HPDE6-E6E7 (cell line): ENCODE results near the gene ARHGAP10.

Experiments used
- DNase-seq: peaks from one replicate; pipeline ENCODE4 v3.0.0; 2011; ENCODE audit warnings: missing footprints; ENCODE audit errors: extremely low spot score

The ARHGAP10 gene

DNA sequence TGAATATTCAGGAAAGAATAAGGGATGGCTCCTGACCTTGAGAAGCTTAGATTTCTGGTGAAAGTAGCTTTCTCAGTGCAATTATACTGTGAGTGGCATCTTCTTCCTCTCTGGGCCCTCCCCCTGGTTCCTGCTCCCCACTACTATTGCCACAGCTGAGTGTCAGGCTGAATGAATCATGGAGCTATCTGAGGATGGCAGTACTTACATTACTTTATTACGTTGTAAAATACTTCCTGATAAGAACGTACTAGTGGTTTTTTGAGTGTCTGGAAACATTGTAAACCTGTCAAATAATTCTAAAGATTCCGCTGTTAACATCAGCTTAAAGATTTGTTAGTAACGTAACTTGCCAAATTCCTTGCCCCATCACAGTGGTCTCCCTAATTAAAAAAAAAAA is 36.2 kb downstream of the ARHGAP10 start:
- DNase-seq: peak; percentile 73

DNA sequence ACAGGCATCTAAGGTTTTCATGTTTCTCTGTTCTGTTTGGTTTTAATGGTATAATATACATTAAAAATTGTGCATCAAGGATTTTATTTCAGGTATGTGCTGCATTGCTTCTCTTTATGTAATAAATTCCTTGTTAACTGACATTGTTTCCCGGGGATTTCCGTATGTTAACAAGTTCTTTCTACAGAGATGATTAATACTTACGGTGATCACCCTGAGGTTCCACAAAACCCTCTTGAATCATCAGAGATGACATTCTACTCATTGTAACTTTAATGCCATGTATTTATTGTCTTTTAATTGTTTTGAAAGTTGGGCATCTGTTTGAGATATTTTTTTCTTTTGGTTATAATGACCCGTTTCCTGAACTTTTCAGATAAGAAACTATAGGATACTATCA is 37.5 kb downstream of the ARHGAP10 start:
- no peak for DNase-seq

DNA sequence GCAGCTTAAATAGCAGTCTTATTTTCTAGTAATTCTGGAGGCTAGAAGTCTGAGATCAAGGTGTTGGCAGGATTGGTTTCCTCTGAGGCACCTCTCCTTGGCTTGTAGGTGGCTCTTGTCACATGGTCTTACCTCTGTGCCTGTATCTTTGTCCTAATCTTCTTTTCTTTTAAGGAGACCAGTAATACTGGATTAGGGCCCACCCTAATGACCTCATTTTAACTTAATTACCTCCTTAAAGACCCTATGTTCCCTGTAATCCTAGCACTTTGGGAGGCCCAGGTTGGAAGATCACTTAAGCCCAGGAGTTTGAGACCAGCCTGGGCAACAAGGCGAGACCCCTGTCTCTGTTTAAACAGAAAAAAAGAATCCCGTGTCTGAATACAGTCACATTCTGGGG is 38.9 kb downstream of the ARHGAP10 start:
- no peak for DNase-seq

DNA sequence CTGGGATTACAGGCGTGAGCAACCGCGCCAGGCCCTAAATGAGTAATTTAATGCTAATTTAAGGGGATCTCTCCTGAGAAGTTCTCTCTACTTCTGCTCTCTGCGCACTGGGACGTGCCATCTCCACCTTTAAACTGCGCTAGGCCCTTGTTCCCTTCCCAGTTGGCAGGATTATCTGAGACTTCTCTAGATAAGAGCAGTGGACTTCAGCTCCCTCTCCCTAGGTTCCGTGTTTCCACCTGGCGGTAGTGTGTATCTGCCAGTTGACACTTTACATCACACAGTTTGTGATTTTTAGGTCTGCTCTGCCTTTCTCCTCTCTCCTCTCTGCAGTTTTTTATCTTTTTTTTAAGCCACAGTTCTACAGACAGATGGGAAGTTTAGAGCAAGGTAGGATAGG is 40.2 kb downstream of the ARHGAP10 start:
- no peak for DNase-seq

DNA sequence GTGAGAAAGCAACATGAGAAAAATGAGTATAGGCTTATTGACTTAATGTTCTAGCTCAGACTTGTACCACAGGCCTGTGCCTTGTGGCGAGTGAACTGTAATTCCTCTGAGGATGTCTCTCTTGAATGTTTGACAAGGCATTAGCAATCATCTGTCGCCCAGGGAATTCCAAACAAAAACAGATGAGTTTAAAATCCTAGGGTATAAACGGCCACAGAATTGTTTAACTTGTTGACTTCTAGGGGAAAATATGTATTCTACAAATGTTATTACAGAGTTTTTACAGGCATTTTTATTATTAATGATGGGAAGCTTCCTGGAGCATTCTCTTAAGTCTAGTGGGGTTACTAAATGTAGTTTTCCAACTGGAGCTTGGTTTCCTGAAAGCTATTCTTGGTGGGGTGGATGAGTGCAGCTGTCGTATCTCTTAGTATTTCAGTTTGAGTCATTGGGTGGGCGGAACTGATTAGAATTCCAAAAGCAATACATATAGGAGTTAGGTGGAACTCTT is 40.6 kb downstream of the ARHGAP10 start:
- no peak for DNase-seq

DNA sequence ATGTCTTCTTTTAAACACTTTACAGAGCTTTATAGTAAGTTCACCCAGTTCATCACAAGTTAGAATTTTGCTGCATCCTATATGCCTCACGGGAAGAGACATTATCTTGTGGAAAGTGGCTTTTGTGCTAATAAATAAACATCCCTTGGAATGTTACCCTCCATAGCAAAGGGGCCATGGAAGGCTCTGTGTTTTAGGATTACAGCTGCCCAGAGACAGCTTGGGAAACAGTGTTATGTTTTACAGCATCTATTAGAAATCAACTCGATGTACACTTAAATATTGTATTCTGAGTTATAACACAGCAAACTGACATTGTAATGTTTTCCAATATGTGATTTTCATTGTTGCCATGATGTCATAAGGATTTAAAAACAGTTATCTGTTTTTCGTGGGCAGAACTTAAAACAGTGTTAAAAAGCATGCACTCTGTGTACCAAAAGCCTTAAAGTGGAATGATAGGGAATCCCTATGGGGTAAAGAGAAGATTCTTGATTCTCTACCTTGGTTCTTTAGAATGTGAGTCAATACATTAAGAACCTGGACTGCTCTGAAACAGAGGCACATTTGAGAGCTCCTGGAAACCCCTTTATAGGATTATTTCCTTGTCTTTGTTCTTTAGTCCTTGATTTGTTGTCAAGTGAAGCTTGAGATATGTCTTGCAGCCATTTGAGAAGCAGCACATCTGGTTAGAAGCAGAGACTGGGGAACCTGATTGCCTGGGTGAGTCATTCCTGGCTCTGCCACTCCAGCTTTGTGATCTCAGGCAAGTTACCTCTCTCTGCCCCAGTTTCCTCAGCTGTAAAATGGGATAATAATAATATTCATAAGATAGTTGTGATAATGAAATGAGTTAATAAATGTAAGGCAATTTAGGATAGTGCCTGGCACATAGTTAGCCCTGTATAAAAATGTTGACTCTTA is 41.6 kb downstream of the ARHGAP10 start:
- no peak for DNase-seq

DNA sequence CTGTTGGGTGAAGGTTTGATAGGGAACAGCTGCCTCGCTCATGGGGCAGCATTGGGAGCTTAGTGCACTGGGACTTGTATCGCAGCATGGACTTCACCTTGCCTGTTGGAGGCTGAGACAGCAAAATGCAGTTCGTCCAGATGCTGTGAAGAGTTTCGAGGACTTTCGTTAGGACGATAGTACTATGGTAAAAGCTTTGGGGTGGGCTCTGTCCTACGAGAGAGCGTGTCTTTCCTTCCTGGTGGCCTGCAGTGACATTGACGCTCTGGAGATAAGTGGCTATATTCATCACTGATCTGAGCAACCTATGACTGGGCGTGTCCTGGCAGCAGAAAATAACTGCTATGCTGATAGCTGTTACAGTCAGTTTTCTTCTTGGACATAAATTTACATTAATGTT is 44.8 kb downstream of the ARHGAP10 start:
- DNase-seq: no peak

DNA sequence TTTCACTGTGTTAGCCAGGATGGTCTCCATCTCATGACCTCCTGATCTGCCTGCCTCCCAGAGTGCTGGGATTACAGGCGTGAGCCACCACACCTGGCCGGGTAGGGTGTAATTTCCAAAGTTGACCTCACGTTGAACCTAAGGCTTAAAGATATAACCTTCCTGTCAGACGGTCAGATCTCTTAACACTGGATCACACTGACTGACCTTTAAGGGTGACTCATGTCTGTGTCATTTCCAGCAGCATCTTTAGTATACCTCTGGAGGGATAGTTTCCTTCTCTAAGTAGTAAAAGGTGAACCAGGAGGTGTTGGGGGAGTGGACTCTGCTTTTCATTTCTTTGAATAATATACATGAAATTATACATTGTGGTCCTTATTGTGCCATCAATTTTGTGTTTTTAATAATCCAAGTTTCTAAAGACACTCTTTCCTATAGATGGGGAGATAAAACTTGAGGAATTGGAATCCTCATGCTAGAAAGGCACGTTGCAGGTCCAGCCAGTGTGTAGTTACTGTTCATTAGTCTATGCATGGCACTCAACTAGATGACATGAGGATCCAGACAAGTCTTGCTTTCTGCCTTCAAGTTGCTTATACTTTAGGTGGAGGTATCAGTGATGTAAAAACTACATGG is 45.7 kb downstream of the ARHGAP10 start:
- no peak for DNase-seq

DNA sequence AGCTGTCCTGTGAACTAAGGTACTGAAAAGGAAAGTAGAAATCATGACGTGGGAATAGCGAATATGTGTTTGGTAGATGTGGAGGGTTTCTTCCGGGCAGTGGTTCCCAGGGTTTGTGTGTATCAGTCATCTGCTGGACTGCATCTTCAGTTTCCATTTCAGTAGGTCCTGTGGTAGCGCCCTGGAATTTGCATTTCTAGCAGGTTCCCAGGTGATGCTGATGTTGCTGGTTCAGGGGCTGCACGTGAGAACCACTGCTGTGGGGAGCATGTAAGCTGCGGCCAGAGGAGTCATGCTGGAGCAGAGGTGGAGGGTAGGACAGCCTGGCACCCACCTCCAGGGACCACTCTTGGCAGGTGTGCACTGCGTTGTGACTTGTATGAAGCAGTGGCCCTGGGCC is 47.1 kb downstream of the ARHGAP10 start:
- DNase-seq: no peak

DNA sequence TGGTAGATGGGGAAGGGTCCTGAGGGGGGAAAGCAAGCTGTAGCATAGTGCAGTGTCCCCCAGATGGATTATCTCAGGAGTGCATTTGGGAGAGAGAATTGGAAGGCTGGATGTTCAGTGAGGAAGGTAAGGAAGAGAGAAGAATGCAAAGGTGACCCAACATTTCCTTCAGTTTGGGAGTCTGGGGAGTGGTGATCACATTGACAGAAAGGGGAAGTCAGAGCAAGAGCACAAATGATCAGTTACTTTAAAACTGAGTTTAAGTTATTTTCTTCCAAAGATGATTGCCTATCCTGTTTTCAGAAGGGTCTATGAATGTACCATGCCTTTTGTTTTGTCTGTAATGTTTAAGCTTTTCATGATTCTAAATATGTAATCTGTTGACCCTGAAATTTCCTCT is 47.6 kb downstream of the ARHGAP10 start:
- no peak for DNase-seq

DNA sequence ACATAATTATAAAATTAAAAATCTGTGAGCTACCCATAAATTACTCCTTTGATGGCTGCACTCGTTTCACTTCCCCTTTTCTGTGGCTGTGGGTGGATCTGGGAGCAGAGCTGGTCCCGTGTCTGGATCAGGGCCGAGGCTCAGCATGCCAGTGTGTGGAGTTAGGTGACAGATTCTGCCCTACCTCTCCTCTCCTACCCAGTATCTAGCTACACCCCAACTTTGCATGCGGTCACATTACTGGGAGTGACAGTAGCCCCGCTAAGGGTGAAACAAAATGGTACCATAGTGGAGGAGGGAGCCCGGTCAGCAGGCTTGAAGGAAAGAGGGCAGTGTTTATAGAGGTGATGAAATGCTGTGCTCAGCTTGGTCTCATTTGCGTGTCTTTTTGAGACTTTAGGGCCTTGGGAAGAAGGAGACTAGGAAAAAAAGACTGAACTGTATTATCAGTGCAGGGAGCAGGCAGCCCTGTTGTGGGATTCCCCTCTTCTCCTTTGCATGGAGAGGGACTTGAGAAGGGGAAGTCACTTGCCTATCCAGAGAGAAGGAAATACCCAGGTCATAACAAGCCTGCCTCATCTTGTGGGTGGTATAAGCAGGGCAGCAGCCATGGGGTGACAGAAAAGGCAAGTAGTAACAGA is 48.4 kb downstream of the ARHGAP10 start:
- no peak for DNase-seq

DNA sequence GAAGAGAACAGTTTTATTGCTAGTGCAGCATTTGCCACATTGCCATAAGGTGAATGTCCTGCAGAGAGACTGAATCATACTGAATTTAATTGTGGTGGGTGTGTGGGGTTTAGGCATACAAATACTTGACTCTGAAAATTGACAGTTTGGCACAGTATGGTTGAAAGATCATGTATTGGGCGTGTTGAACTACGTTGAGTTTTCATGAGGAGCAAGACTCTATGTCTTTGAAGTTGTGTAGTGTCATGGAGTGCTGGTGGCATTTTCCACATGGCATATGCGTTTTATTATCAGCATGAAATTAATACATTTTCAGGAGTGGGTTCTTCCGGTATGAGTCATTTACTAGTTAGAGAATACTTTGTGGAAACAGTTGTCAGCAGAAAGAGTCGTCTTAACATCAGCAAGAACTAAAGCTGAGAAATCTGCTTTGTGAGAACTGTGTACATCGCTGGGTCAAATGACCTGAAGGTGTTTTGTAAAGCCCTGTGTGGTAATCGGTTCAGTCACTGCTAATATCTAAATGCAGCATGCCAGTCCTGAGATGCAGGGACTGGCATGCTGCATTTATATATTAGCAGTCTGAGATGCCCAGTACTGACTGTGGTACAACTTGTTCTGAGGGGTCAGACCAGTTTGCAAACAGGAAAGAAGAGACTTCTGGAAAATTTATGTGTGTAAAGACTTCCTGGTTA is 50.3 kb downstream of the ARHGAP10 start:
- no peak for DNase-seq

DNA sequence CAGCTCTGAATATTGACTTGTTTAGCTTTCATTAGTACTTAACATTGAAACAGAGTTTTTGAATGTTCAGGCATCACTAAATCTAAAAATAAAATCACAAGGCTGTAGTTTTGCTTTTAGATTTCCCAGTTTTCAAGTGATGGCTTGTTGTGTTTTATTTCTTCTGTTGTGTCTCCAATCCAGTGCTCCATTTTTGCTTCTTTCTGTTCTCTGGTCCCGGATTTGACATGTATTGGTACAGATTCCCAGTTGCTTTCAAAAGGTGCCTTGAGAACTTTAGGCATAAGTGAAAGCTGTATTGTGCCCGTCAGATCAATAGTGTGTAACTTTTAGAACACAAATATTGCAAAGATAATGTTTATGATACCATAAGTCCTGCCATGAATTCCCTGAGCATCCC is 53.2 kb downstream of the ARHGAP10 start:
- no peak for DNase-seq

DNA sequence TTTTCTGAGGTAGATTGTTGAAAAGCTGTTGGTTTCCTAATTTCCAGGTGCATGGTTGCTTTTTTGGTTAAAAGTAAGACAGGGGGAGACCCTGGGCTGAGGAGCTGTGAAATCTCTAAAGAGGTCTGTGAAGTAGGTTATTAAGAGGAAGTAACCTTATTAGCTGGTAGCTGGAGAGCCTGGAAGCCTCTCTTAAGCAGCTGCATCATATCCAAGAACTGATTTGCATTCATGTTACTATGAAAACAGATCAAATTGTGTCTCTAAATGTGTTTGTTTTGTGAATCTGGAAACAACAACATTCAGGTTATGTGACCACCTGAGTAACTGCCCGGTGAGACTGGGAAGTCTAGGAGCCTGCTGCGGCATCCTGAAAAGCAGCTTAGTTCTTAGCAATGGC is 54.1 kb downstream of the ARHGAP10 start:
- no peak for DNase-seq

DNA sequence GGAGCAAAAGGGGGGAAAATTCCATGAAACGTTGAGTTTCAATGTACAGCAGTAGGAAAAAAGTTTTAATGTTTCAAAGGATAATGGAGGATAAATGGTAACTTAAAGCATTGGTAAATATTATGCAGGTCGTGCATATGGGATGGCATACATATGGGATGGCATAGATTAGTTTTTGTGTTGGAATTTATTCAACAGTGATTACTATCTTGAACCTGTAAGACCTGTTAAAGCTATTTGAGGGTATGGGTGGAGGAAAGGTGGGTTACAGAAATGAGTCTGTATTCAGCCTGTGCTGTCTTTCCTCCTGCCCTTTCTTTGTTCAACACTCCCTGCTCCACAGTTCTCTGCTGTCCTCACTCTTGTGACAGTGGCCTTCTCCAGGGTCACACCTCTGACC is 54.6 kb downstream of the ARHGAP10 start:
- DNase-seq: no peak

DNA sequence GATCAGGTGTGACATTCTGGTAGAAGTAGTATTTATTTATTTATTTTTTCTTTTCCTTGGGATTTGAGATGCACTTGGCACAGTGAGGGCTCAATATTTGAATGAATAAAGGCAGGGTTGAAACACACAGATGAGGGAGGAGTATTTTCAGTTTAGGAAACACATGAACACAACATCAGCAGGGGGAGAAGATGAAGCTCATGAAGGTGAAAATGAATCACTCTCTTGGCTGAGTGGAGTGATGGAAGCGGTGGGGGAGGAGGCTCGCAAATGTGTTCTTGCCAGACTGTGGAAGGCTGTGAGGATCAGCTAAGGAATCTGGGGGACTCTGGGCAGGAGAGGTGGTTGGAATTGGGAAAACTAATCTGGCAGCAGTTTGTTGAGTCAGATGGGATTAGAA is 55.3 kb downstream of the ARHGAP10 start:
- no peak for DNase-seq

DNA sequence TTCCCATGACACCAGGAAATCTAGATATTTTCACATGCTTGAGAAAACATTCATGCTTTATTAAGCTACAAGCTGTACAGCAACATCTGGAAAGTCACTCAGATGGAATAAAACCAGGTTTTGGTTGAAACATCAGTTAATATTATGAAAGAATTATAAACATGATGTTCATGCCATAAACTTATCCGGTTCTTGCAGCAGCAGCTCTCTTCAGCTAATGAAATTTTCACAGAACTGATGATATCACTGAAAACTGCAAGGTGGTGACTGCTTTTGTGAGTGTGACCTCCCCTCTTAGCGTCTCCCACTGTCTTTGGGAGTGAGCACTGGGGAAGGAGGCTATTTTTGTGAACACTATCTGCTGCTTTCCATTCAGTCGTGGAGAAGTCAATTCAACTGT is 56.9 kb downstream of the ARHGAP10 start:
- DNase-seq: no peak

DNA sequence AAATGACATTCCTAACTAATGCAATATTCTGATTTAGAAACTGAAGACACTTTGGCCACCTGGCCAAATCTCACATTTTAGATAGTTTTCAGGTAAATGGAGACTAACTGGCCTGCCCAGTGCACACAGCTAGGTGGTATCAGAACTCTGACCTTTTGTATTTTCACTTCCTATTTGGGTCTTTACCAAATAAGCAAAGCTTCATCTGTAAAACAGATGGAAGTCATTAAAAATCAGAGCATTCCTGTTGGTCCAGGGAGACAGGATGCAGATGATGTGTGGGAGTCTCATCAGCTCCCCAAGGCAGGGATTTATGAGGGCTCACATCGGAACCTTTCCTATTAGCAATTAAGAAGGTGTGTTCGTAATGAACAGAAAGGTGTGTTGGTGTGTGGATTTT is 57.7 kb downstream of the ARHGAP10 start:
- DNase-seq: no peak

DNA sequence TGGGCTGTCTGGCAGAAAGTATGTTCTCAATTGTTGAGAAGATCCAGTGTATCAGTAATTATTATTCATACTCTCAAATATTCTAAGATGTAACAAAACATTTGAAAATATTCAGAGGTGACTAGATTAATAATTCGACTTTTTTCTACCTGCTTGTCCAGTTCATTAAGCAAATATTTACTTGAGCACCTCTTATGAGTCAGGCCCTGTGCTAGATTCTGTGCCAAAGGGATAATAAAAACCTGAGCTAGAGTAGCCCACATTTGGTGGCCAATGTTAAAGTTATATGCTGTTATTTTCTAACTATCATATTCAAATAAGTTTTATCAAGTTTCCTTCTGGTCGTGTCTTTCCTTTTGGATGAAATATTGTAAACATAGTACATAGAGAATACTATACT is 58.5 kb downstream of the ARHGAP10 start:
- DNase-seq: no peak

DNA sequence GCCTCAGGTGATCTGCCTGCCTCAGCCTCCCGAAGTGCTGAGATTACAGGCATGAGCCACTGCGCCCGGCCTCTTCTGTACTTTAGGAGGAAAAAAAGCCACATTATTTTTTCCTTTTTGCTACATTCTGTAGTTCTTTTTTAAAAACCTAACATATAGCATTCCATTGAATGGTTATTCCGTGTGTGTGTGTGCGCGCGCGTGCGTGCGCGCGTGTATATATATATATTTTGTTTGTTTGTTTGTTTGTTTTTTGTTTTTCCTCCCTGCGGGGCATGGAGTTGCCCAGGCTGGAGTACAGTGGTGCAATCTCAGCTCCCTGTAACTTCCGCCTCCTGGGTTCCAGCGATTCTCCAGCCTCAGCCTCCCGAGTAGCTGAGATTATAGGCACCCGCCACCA is 59.5 kb downstream of the ARHGAP10 start:
- DNase-seq: no peak

DNA sequence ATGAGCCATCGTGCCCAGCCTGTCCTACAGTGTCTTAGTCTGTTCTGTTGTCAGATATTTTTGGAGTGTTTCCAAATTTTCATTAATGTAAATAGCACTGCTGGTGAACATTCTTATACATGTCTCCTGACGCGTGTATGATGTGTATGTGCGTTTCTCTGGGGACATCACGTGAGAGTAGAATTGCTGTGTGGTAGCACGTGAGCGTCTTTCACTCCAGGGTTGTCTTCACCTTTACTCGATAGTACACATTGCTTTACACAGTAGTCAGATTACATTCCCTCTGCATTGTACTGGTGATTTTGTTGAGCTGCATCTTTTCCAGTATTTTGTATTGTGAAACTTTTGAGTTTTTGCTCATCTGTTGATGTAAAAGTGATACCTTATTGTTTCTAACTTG is 60.0 kb downstream of the ARHGAP10 start:
- no peak for DNase-seq
